ENCODE results near the gene ANKRD30B. TPM values are rescaled to one million over a fixed set of nuclear protein-coding genes. Genes with fewer than 3 reads are reported as not detected.

Gene ANKRD30B
- total RNA-seq, 2 donors from 2014 or later: 0.60 TPM; not detected in 1

Small RNA genes within 50 kb of the gene (microRNA-seq; reads per million reads assigned to microRNA genes)
- gene MIR3156-2 (ENCODE audit: borderline microRNAs expressed): not detected

Other genes starting within 250 kb of the ANKRD30B start
- 1 to 10 TPM in 1 of 2 donors, not detected in 1; 1.7 TPM for gene POTEC, start 204.6 kb upstream of the ANKRD30B start, total RNA-seq

Data from endodermal cell (in vitro differentiated cells).